ENCODE measurements around the gene FGF8. TPM values are rescaled to one million over a fixed set of nuclear protein-coding genes. Genes with fewer than 3 reads are reported as not detected.

The FGF8 gene
- total RNA-seq, 1 donor from 2014 or later, result 17.6 TPM

GRCh38 chr10:101720606-101721230, 55.2 kb downstream of the FGF8 start:
- Mint-ChIP-seq H3K9me3 (no peaks in the 10 kb centered on the region), H3K27me3 (ENCODE audit: insufficient read depth, low read depth) (peaks cover 8% of the 10 kb centered on the region), H3K27ac (no peak overlapping the region), H3K36me3 (no peaks in the 10 kb centered on the region), H3K4me1 (peaks cover 26% of the 10 kb centered on the region), H3K4me3 (no peak overlapping the region)
- Histone ChIP-seq H3K9me3 (ENCODE audit: low read depth) (no peaks in the 10 kb centered on the region), H3K4me3 (no peak overlapping the region), H3K36me3 (no peaks in the 10 kb centered on the region), H3F3A (ENCODE audit: low read depth) (no peaks in the 10 kb centered on the region), H4K20me1 (ENCODE audit: low read depth) (no peaks in the 10 kb centered on the region), H2AFZ (replicated peaks) (no peak overlapping the region), H3K4me1 (peaks cover 10% of the 10 kb centered on the region), H3K79me2 (ENCODE audit: low read depth) (no peaks in the 10 kb centered on the region), H3K27me3 (no peaks in the 10 kb centered on the region), H3K27ac (no peak overlapping the region), H3K4me2 (no peak overlapping the region), H3K9ac (no peak overlapping the region)
- no peak for DNase-seq (ENCODE audit: low spot score)
- TF ChIP-seq CTCF (IDR thresholded peaks at IDR 0.05), result no peak
- TF ChIP-seq EZH2phosphoT487 (IDR thresholded peaks at IDR 0.05), result no peak
- TF ChIP-seq EZH2 (IDR thresholded peaks at IDR 0.05), result no peak

Other genes starting within 250 kb of the FGF8 start
- 22.8 and 29.7 TPM in 2 replicates for gene POLL, start 187.9 kb downstream of the FGF8 start, total RNA-seq (ENCODE audit: low replicate concordance)
- gene DPCD, start 187.8 kb downstream of the FGF8 start, total RNA-seq (ENCODE audit: low replicate concordance), result 49.7 and 71.1 TPM in 2 replicates
- 36.3 and 46.0 TPM in 2 replicates for gene FBXW4, start 80.9 kb downstream of the FGF8 start, total RNA-seq (ENCODE audit: low replicate concordance)
- 93.1 and 149 TPM in 2 replicates for gene NPM3, start 7.3 kb upstream of the FGF8 start, total RNA-seq (ENCODE audit: low replicate concordance)
- gene OGA, start 42.3 kb upstream of the FGF8 start, total RNA-seq (ENCODE audit: low replicate concordance), result 197 and 275 TPM in 2 replicates
- gene KCNIP2, start 67.7 kb upstream of the FGF8 start, total RNA-seq (ENCODE audit: low replicate concordance), result 2.4 and 5.5 TPM in 2 replicates

All from neural progenitor cell (in vitro differentiated cells).